NCI-H345 treated with DMSO at 0.1 percent for 48 hours (cell line): ENCODE measurements around the gene NSF.
"Not testable (repeated sequence)": the region's sequence is repeated elsewhere in the genome, so short reads cannot be mapped to it uniquely, and the experiment has no call there.

Experiments
- DNase-seq: peaks from one replicate; lab custom pipeline; 2025; ENCODE audit not compliant: unreplicated experiment; lab: John Stamatoyannopoulos, UW

Gene NSF

DNA sequence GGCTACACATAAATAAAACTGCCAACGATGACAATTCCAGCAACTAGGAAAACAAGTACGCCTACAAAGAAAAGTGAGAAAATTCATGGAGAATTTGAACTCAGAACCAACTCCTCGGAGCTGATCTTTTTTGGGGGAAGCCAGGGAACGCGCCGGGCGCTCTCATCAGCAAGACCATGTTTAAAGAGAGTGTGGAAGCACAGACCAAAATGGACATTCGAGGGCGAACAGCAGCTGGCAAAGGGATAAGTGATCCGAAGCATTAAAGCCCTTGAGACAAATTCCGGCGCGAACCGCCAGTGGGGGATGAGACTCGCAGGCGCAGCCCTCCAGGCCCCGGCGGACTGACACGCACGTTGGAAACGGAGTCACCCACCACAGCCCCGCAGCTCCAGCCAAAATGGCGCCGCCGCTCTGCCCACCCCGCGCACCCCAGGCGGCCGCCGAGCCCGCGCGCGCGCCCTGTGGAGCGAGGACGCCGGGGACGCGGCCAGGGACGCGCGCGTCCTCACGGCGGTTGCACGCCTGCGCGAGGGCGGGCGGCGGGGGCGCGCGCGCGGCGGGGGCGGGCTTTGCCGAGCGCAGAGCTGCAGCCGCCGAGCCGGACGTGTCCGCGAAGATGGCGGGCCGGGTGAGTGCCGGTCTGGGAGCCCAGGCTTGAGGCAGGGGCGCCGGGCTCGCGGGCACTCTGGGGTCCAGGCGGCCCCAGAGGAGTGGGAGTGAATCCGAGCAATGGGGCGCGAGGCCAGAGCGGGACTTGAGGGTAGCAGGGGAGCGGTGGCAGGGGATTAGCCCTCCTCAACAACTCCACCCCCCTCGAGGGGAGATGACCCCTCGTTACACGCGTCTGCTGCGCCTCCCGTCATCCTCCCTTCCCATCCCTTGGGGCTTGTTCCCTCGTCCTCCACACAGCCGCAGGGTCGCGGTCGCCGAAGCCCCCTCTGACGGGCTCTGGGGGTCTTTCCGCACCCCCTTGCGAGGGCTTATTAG is at the start of gene NSF:
Gene NSF (plus strand): TSS at position 513 of the 990 bp plus-strand sequence. CDS start 107 bp downstream, at position 620.
- not testable (repeated sequence) for DNase-seq

DNA sequence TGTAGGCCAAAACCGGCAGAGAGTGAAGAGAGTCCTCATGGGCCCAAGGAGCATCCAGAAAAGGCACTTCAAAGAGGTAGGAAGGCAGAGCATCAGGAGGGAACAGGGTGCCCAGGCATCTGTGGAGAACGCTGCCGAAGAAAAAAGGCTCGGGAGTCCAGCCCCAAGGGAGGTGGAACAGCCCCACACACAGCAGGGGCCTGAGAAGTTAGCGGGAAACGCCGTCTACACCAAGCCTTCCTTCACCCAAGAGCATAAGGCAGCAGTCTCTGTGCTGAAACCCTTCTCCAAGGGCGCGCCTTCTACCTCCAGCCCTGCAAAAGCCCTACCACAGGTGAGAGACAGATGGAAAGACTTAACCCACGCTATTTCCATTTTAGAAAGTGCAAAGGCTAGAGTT is 41.9 kb upstream of the NSF start:
- not testable (repeated sequence) for DNase-seq

GRCh38 chr17:46559155-46559554 is 31.3 kb upstream of the NSF start:
- DNase-seq = not testable (repeated sequence)

- not testable (repeated sequence) for DNase-seq
These were observed 30.4 kb upstream of the NSF start for GRCh38 chr17:46560048-46560447.

DNA sequence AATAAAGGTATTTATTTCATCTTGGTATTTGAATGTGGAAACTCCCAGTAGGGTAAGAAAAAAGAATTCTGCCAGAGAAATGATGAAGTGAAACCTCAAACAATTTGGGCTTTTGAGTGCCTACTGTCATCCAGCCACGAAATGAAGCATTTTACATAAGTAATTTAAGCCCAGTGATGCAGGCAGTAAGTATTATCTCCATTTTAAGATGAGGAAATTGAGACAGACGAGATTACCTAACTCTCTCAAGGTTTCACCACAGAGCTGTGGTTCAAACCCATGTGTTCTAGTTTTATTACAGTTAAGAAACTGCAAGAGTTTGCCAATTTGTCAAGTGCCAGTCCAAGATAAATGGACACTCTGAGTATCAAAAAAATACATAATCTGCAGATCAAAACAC is 24.2 kb upstream of the NSF start:
- DNase-seq = not testable (repeated sequence)

GRCh38 chr17:46566980-46567379 is 23.5 kb upstream of the NSF start:
- not testable (repeated sequence) for DNase-seq

DNA sequence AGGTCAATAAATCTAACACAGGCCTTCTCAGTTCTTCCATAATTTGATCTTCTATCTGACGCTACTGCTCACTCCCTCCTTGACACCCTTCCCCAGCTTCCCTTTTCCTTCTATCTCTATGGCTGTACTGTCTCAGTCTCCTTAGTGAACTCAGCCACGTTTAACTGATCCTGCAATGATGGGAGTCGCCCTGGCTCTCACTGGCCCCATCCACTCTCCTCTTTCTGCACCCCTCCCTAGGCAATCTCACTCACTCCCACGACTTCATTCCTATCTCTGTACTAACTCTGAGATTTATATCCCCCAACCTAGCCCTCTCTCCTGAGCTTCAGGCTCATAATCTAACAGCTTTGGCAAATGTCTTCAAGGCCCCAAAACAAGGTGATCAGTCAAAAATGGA is 18.7 kb upstream of the NSF start:
- DNase-seq = not testable (repeated sequence)

- DNase-seq = not testable (repeated sequence)
These were observed 11.1 kb upstream of the NSF start, which contains the start of gene ARL17A for GRCh38 chr17:46579083-46580075. ARL17A (minus strand) TSS chr17:46579691; CDS start chr17:46576322, 3,369 bp downstream.

DNA sequence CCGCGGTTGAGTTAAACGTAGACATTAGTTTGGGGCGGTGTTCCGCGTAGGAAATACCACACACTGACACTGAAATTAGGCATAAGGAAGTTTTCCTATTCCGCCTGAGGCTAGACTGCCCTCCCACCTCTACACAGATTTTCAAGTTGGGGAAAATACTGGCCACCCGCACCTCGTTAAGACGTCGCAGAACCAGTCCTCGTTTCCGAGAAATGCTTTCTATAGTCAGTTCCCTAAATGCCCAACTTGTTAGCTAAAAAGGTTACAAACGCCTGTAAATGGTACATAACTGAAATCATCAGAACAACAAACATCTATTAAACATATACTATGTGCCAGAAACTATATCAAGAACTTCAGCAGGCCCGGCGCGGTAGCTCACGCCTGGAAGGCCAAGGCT is 10.4 kb upstream of the NSF start:
- not testable (repeated sequence) for DNase-seq

- not testable (repeated sequence) for DNase-seq
These were observed 5.0 kb upstream of the NSF start for GRCh38 chr17:46585444-46585843.

DNA sequence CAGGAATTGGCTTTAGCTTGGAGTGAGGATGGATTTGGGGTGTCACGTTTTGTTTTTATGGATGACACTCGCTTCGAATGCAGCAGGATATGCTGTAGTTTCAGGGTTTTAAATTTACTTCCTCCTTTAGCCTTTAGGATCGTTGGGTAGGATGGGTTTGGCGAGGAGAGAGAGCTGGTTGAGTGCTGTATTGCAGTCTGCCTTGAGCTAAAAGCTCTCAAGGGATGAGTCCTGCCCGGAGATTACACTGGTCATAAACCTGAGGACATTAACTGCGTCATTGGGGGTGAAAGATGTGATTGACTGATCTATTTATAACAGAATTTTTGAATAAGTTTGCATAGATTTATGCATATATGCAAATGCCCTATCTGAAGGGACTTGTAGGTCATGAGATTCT is 863 bp downstream of the NSF start:
- DNase-seq = not testable (repeated sequence)

- DNase-seq = not testable (repeated sequence)
These were observed 8.0 kb downstream of the NSF start for GRCh38 chr17:46598344-46598931.

DNA sequence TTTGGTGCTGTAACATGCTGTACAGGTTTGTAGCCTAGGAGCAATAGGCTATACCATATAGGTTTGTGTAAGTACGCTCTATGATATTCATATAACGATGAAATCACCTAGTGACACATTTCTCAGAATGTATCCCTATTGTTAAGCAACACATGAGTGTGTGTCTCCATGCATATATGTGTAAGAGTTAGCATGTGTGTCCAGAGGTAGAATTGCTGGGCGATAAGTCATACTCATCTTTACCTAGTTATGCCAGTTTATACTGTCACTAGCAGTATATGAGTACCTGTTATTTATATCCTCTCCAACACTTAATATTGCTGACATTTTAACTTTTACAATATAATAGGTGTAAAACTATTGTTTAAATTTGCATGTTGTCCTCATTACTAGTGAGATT is 10.3 kb downstream of the NSF start:
- DNase-seq = not testable (repeated sequence)

DNA sequence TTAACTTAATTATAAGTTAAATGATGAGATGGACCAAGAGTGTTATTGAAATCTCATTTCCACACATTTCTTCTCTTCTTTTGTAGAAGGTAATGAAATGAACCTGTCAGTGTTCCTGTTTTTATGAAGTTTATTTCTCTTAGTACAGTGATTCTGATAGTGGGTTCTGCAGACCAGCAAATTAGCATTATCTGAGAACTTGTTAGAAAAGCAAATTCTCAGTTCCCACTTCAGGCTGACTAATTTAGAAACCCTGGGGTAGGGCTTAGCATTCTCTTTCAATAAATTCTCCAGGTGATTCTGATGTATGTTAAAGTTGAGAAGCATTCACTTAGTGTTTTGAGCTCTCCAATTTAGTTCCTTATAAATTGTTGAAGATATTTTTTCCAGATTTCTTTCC is 12.7 kb downstream of the NSF start:
- not testable (repeated sequence) for DNase-seq

DNA sequence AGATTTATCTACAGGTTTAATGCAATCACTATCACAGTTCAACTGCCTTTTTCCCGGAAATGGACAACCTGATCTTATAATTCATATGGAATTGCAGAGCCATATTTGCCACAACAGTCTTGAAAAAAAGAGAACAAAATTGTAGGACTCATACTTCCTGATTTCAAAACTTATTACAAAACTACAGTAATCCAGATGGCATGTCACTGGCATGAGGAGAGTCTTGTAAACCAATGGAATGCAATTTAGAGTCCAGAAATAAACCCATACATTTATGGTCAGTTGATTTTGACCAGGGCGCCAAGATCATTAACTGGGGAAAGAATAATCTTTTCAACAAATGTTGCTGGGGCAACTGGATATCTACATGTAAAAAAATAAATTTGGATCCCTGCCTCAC is 20.8 kb downstream of the NSF start:
- DNase-seq = not testable (repeated sequence)

GRCh38 chr17:46613876-46614275 is 23.4 kb downstream of the NSF start:
- DNase-seq = not testable (repeated sequence)

GRCh38 chr17:46617121-46617520 is 26.7 kb downstream of the NSF start:
- not testable (repeated sequence) for DNase-seq

GRCh38 chr17:46618975-46619374 is 28.5 kb downstream of the NSF start:
- not testable (repeated sequence) for DNase-seq

DNA sequence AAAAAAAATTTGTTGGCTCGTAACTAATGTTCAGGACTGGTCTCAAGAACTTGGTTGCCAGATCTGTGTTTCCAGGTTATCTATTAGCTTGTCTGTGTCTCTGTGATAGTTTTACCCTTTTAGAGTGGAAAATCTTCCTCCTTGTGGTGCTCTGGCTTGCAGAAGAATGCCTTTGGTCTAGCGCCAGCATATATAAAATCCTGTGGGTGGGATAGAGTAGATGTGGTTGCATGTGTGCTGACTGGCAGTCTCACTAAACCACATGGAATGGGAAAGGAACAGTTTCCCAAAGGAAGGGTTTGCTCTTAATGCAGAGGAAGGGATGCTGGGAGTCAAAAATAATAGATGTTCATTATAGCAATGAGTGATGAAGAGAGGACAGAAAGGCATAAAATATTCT is 33.3 kb downstream of the NSF start:
- DNase-seq = not testable (repeated sequence)

DNA sequence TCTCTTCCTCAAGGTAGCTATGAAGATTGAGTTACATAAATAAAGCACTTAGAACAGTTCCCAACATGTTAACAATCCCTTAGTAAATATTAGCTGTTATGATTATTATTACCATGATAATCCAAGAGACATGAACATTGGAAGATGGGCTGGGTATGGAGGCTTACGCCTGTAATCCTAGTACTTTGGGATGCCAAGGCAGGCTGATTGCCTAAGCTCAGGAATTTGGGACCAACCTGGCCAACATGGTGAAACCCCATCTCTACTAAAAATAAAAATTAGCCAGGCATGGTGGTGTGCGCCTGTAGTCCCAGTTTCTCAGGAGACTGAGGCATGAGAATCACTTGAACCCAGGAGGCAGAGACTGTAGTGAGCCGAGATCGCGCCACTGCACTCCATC is 34.3 kb downstream of the NSF start:
- DNase-seq = not testable (repeated sequence)

- DNase-seq = not testable (repeated sequence)
These were observed 37.0 kb downstream of the NSF start for GRCh38 chr17:46627452-46627851.
